AG10803 (cell line): ENCODE measurements around the gene MRRF.

Experiments
- DNase-seq: peaks from one replicate; pipeline ENCODE4 v3.0.0; 2010; ENCODE audit warnings: low read depth
- H3K4me3 ChIP-seq: 2 replicates; pipeline ENCODE4 v1.5.1; 2011; ENCODE audit warnings: mild to moderate bottlenecking, low read length, control low read depth
- TF ChIP-seq, protein P1 (sequence below): conservative IDR thresholded peaks from 2 replicates; pipeline ENCODE4 v1.5.1; 2011; ENCODE audit warnings: mild to moderate bottlenecking, low read length, control low read depth, inconsistent platforms

Gene MRRF

GRCh38 chr9:122229485-122229837, 35.2 kb upstream of the MRRF start:
- TF ChIP-seq, protein P1, sequence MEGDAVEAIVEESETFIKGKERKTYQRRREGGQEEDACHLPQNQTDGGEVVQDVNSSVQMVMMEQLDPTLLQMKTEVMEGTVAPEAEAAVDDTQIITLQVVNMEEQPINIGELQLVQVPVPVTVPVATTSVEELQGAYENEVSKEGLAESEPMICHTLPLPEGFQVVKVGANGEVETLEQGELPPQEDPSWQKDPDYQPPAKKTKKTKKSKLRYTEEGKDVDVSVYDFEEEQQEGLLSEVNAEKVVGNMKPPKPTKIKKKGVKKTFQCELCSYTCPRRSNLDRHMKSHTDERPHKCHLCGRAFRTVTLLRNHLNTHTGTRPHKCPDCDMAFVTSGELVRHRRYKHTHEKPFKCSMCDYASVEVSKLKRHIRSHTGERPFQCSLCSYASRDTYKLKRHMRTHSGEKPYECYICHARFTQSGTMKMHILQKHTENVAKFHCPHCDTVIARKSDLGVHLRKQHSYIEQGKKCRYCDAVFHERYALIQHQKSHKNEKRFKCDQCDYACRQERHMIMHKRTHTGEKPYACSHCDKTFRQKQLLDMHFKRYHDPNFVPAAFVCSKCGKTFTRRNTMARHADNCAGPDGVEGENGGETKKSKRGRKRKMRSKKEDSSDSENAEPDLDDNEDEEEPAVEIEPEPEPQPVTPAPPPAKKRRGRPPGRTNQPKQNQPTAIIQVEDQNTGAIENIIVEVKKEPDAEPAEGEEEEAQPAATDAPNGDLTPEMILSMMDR = no peak
- no peak for DNase-seq
- H3K4me3 ChIP-seq = no peak overlapping the region

GRCh38 chr9:122232796-122233306, 31.8 kb upstream of the MRRF start:
- TF ChIP-seq, protein P1 = no peak
- H3K4me3 ChIP-seq = no peak overlapping the region
- no peak for DNase-seq

DNA sequence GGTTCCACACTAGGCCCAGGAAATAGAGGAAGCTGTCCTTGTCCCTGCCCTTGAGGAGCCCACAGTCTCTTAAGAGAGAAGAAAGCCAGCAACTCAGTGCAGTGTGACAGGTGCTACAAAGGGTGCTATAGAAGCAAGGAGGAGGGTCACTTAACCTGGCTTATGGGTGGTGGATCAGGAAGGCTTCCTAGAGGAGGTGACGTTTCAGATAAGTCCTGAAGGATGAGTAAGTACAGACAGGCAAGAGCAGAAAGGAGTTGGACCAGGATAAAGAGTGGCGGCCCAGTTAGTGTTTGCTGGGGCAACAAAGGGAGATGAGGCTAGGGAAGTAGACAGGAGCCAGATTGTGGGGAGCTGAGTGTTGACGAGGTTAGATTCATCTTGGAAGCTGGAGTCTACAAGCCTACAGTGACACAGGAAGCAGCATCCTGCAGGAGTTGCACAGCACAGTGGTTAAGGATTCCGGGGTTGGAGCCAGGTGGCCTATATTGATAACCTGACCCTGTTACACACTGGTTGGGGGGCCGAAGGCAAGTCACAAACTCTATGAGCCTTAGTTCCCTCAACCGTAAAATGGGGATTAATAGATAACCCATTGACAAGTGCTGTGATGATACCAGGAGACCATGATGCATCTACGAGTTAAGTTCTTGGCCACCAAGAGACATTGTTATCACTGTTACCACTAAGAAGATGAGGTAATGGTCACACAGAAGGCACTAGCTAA, 30.5 kb upstream of the MRRF start:
- TF ChIP-seq, protein P1 = no peak
- DNase-seq = no peak

GRCh38 chr9:122236681-122237080, 28.0 kb upstream of the MRRF start:
- DNase-seq = no peak
- TF ChIP-seq, protein P1 = no peak
- no peak overlapping the region for H3K4me3 ChIP-seq

More for the DNA sequence above, 30.5 kb upstream of the MRRF start:
- H3K4me3 ChIP-seq = no peak overlapping the region

GRCh38 chr9:122239722-122240121, 25.0 kb upstream of the MRRF start:
- H3K4me3 ChIP-seq = no peak overlapping the region
- no peak for DNase-seq
- TF ChIP-seq, protein P1 = no peak

- TF ChIP-seq, protein P1 = no peak
- DNase-seq = no peak
- H3K4me3 ChIP-seq = no peak overlapping the region
Observed at GRCh38 chr9:122244349-122244748, 20.3 kb upstream of the MRRF start.

DNA sequence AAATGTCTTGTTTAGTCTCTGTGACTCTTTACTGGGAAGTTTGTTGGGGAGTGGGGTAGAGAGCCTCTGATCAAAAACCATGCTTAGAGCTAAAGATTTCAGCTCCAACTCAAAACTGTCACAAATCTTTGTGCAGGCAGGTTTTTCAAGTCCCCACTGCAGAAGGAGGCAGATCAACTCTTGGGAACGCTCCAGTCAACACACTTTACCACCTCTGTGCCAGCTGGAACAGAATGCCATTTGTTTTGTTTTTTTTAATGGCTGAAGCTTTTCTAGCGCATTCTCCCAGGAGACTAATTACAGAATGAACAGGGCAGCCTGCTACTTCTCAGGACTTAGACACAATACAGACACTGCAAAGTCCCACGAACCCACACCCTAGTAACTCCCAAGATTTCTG, 18.0 kb upstream of the MRRF start:
- DNase-seq = no peak
- H3K4me3 ChIP-seq = no peak overlapping the region
- TF ChIP-seq, protein P1 = no peak
